ENCODE data around the gene EPC1. TPM values are rescaled to one million over a fixed set of nuclear protein-coding genes. Genes with fewer than 3 reads are reported as not detected.
"Not testable (repeated sequence)": the region's sequence is repeated elsewhere in the genome, so short reads cannot be mapped to it uniquely, and the experiment has no call there.

The EPC1 gene
- total RNA-seq, 1 donor from 2014 or later = 99.4 TPM

GRCh38 chr10:32372000-32372875 lies 25.3 kb upstream of the EPC1 start:
- DNase-seq = no peak

DNA sequence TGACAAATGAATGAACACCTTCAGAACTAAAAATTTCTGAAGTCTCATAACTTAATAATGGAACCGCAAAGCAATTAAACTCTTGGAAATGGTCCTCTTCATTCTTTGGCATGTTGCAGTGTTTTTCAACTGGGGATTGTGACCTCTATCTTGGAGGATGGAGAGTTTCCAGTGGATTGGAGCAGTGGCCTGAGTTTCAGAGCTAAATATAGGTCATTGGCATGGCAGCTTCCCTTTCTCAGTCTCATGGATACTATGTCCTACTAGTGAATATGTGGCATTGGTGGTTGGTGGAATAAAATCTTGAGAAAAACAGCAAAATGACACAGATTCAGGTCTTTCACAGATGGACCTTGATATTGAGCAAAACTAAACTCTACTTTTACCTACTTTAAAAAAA lies 24.1 kb upstream of the EPC1 start:
- DNase-seq = no peak

DNA sequence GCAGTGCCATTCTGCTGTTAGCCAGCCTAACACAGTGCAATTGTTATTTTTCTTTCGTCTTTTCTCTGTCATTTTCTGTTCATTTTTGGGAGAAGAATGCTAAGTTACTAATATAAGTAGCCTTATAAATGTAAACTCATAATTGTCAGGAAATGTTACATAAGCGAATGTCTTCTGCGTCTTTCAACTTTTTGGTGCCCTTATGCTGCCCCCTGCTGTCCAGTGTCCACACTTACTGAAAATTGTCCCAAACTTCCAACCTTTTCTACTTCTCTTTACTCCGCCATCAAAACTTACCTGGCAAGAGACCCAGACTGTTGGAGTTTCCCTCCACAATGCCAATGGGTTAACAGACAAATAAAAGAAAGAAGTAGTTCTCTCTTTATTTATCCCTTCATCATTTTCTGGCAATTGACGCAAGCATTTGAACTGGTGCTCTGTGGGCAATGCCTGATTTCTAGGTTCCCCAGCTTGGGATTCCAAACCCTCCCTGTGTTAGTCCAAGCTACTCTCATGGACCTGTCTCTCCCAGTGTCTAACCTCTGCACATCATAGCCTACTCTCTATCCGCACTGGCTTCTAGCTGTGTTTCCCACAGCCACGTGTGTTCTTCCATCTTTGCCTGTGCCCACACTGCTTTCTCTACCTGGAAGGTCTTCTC lies 21.0 kb upstream of the EPC1 start:
- DNase-seq = peak; percentile 46

- DNase-seq = no peak
These were observed 19.6 kb upstream of the EPC1 start for GRCh38 chr10:32366588-32366987.

- no peak for DNase-seq
These were observed 19.2 kb upstream of the EPC1 start for GRCh38 chr10:32366111-32366510.

GRCh38 chr10:32365404-32365803 lies 18.4 kb upstream of the EPC1 start:
- not testable (repeated sequence) for DNase-seq

DNA sequence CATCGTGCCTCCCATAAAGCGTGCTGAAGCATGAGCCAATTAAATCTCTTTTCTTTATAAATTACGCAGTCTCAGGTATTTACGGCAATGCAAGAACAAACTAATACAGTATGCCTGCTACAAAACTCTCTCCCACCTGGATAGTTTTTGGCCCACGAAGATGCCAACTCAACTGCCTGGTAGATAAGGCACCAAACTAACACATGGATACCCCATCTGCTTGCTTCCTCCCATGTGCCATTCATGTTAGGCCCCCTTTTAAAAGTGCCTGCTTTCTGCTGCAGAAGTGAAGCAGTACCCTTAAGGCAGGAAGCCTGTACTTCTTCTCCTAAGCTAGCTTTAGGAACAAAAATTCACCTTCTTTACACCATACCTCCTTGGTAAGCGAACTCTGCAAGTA lies 15.6 kb upstream of the EPC1 start:
- no peak for DNase-seq

GRCh38 chr10:32360884-32361283 lies 13.9 kb upstream of the EPC1 start:
- DNase-seq = no peak

DNA sequence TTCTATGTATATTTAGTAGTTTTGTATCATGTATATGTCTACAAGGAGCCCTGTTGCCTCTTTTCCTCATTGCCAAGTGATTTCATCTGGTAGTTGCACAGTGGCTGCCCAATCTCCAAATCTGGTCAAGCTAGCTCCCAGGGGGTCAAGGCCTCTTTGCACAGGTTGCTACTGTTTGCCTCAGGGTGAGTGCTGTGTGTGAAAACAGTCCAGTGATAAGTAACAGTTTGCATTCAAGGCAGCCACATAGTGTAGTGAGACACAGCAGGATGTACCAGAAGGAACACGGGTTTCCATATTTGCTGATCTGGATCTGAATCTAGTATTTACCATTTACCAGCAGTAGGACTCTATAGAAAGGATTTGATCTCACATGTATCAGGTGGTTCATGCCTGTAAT lies 13.3 kb upstream of the EPC1 start:
- no peak for DNase-seq

GRCh38 chr10:32357056-32357735 lies 10.2 kb upstream of the EPC1 start:
- DNase-seq = no peak

- DNase-seq = not testable (repeated sequence)
These were observed 7.7 kb upstream of the EPC1 start for GRCh38 chr10:32354690-32355089.

DNA sequence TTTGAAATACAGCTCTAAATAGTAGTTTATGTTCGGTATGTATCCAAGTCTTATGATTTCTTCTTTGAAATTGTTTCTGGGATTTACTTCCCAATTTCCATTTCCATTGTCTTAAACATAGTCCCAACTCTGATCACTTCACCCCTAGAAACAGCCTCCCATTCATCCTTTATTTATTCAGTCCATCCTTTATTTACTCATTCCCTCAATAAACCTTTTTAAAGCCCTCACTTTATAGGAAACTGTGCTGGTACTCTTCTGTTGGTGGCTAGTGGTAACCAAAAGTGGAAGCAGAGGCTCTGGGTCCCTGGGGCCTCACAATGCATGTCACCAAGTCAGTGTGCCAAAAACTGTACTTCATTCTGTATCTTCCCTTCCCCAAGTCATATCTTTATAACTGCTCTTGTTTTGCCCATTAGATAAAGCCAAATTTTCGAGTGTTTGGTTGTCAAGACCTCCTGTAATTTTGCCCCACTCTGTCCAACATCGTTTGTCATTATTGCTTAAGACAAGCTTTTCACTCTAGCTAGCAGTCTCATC lies 3.9 kb upstream of the EPC1 start:
- DNase-seq = no peak

- DNase-seq = no peak
These were observed 3.2 kb upstream of the EPC1 start for GRCh38 chr10:32349968-32350738.

GRCh38 chr10:32349199-32349585 lies 2.2 kb upstream of the EPC1 start:
- DNase-seq = no peak

- DNase-seq = no peak
These were observed 1.6 kb upstream of the EPC1 start for GRCh38 chr10:32348297-32349198.

GRCh38 chr10:32347363-32348022 lies 535 bp upstream of the EPC1 start:
- DNase-seq = no peak

DNA sequence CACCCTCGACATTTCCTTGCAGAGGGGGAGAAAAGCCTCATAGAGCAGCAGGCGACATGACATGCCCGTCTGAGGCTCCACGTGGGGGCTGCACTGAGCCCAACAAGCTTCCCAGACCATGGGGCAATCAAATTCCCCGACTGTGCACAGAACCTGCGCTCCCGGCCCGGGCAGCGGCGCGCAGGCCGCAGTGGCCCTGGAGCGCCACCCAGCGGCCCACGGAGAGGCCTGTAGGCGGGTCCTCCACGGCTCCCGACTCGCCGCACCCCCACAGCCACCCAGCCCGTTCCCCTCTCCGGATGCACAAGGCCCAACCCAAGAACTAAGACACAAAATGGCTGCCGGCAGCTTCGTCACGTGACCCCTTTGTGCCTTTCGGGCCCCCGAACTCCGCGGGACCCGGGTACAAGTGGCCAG lies 816 bp downstream of the EPC1 start:
- peak; percentile 92 for DNase-seq

- DNase-seq = no peak
These were observed 5.4 kb downstream of the EPC1 start for GRCh38 chr10:32341596-32341995.

- DNase-seq = no peak
These were observed 6.3 kb downstream of the EPC1 start for GRCh38 chr10:32340596-32341180.

- DNase-seq = no peak
These were observed 8.7 kb downstream of the EPC1 start for GRCh38 chr10:32338262-32338661.

All from occipital lobe (tissue), 2 donors.